Left lung (tissue), 10 donors: Measurements from ENCODE around the gene PERCC1. TPM values are rescaled to one million over a fixed set of nuclear protein-coding genes. Genes with fewer than 3 reads are reported as not detected.

Experiments
- ATAC-seq: fragments of 200-7000 bp; cut with Tn5 transposase; one replicate; pipeline ENCODE4 v1.9.1; 2020; ENCODE audit warnings: moderate library complexity
- DNase-seq, 4 donors: peaks; one replicate each; pipeline ENCODE4 v3.0.0-alpha.2; 2013 to 2020
- H3K27ac ChIP-seq, 2 donors: fragments of 200-600 bp; sonication (generic) in 1 of 2; one replicate each; pipeline versions ENCODE4 v1.5.0 to v1.8.0; 2020 to 2021
- H3K27me3 ChIP-seq, 2 donors: fragments of 200-600 bp; sonication (generic) in 1 of 2; one replicate each; pipeline versions ENCODE4 v1.5.0 to v1.8.0; 2020 to 2021
- H3K36me3 ChIP-seq, 2 donors: fragments of 200-600 bp; sonication (generic) in 1 of 2; one replicate each; pipeline versions ENCODE4 v1.5.0 to v1.8.0; 2020 to 2021
- H3K4me1 ChIP-seq, 2 donors: fragments of 200-600 bp; one replicate each; pipeline ENCODE4 v1.8.0; 2021
- H3K4me3 ChIP-seq, 2 donors: fragments of 200-600 bp; sonication (generic) in 1 of 2; one replicate each; pipeline versions ENCODE4 v1.5.0 to v1.8.0; 2020 to 2021; ENCODE audit warnings: mild to moderate bottlenecking in 1 of 2
- H3K9me3 ChIP-seq, 2 donors: fragments of 200-600 bp; sonication (generic) in 1 of 2; one replicate each; pipeline versions ENCODE4 v1.5.0 to v1.8.0; 2020 to 2021
- intact Hi-C, 2 donors: fragments of 100-400 bp; cut with DNase I; formaldehyde crosslinking; loops; one replicate each; pipeline versions ENCODE4 v1.11.2 to v1.14.2; 2022
- polyA plus RNA-seq, 6 donors: library from polyadenylated mRNA; unstranded; fragments of 120-200 nt; gene quantifications; one replicate each; pipeline ENCODE4 v1.2.1, GENCODE V29; 2013; ENCODE audit not compliant: insufficient read length in 6 of 6
- total RNA-seq, 2 donors: library from RNA; stranded (reverse); fragmentation: NEBNext Ultra II Directional; extraction: Animal tissue kit (Norgen Biotek cat#: 25700); gene quantifications; one replicate each; pipeline ENCODE4 v1.2.1, GENCODE V29; 2021
- TF ChIP-seq, protein P1 (sequence below), 2 donors: fragments of 200-600 bp; sonication (generic) in 1 of 2; IDR thresholded peaks; one replicate each; pipeline versions ENCODE4 v1.5.0 to v1.8.0; 2021; ENCODE audit warnings: antibody characterized with exemption in 2 of 2
- donor health status: DM: no; HTN: yes; CAD: no.
- donor health status: DM: no; HTN: no; CAD: no.

The PERCC1 gene
- total and polyA plus RNA-seq, 8 donors, result 0.31 to 4.4 (median 3.3) TPM; not detected in 1

DNA sequence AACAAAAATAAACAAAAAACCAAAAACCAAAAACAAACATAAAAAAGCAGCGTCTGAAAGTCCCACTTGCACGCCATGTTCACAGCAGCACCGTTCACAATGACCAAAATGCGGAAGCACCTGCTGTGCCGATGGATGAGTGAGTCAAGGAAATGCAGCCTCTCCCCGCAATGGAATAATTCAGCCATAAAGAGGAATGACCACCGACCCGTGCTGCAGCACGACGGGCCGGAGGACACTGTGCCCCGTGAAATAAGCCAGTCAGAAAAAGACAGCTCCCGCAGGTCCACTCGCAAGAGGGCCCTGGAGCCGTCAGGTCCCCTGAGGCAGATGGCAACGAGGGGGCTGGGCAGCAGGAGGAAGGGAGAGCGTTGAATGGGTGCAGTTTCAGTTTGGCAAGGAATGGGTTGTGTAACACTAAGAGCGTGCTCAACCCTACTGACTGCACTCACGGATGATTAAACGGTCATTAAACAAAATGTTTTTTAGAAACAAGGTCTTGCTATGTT, 38.9 kb downstream of the PERCC1 start:
- H3K27ac ChIP-seq, result peak overlapping the region; percentile 53 to 83
- H3K4me3 ChIP-seq, result peak overlapping the region in 1 of 2 donors; percentile 28
- peaks cover 0 to 7% of the 10 kb centered on the region in 2 donors for H3K36me3 ChIP-seq
- H3K4me1 ChIP-seq, result peaks cover 21 to 63% of the 10 kb centered on the region in 2 donors
- ATAC-seq (peak; percentile 39), DNase-seq (peak in 1 of 4 donors; percentile 75)
- TF ChIP-seq, protein P1, sequence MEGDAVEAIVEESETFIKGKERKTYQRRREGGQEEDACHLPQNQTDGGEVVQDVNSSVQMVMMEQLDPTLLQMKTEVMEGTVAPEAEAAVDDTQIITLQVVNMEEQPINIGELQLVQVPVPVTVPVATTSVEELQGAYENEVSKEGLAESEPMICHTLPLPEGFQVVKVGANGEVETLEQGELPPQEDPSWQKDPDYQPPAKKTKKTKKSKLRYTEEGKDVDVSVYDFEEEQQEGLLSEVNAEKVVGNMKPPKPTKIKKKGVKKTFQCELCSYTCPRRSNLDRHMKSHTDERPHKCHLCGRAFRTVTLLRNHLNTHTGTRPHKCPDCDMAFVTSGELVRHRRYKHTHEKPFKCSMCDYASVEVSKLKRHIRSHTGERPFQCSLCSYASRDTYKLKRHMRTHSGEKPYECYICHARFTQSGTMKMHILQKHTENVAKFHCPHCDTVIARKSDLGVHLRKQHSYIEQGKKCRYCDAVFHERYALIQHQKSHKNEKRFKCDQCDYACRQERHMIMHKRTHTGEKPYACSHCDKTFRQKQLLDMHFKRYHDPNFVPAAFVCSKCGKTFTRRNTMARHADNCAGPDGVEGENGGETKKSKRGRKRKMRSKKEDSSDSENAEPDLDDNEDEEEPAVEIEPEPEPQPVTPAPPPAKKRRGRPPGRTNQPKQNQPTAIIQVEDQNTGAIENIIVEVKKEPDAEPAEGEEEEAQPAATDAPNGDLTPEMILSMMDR (IDR thresholded peaks at IDR 0.05), result no peak
- no peaks in the 10 kb centered on the region for H3K9me3 ChIP-seq
- intact Hi-C loops, result no loop called here
- H3K27me3 ChIP-seq, result no peaks in the 10 kb centered on the region

DNA sequence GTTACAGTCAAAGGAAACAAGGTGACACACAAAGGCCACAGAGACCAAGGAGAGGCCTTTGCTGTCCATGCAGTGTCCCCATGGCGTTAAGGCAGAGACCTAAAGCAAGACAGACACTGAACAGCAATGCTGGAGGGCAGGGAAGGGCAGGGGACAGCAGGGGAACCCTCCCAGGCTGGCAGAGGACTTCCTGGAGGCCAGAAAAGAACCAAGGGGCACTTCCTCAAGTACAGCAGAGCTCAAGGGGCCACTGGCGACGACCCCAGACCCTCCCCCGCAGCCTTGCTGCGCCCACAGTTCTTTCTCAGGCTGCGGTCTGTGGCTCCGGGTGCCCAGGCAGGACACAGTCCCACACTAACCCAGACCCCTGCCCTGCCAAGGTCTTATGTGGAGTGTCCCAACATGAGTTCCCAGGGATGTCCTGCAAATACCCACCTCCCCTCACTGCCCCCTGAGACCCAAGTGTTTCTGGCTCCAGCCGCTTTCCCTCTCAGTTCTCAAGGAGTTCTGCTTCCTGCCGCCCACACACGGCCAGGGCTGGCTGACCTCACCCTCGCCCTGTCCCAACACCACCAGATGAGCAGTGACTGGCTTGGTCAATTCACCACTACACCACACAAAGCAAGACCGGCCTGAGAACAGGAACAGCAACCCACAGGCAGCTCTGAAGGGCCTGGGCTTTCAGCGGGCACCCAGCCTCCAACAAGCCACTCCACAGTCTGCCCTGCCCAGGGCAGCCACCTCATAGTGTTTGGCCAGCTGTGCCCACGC, 39.8 kb downstream of the PERCC1 start:
- H3K9me3 ChIP-seq, result no peaks in the 10 kb centered on the region
- no peaks in the 10 kb centered on the region for H3K36me3 ChIP-seq
- peak overlapping the region in 1 of 2 donors; percentile 8 for H3K4me3 ChIP-seq
- peaks cover 21 to 69% of the 10 kb centered on the region in 2 donors for H3K4me1 ChIP-seq
- no peaks in the 10 kb centered on the region for H3K27me3 ChIP-seq
- peak in 2 of 4 donors; percentile 80 to 86 for DNase-seq
- intact Hi-C loops, result no loop called here
- TF ChIP-seq, protein P1 (IDR thresholded peaks at IDR 0.05), result no peak
- ATAC-seq, result peak; percentile 66
- H3K27ac ChIP-seq, result peak overlapping the region; percentile 53 to 83

DNA sequence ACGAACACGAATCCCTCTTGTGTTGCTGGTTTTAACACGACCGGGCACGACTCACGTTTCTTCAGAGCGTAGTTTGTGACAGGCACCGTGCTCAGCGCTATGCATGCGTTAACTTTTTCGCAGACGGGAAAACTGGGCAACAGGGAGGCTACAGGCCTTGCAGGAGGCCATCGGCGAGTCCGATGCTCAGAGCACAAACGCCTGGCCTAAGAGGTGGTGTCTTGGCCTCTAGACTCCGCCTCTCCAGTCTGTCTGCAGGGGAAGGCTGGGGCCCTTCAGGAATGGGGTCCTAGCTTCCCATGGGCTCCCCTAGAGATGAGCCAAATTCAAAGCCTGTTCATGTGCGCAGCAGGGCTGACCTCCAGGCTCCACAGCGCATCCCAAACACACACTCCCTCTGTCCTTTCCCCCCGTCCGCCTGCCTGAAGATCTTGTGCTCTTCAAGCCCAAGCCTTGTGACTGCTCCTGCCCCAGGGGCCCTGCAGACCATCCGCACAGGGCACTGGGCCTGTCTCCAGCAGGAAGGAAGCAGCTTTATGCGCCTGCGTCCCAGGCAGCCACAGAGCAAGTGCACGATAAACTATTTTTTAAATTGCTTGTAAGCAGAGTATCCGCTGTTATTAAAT, 40.8 kb downstream of the PERCC1 start:
- peak overlapping the region in 1 of 2 donors; percentile 83 for H3K27ac ChIP-seq
- no peak for ATAC-seq

DNA sequence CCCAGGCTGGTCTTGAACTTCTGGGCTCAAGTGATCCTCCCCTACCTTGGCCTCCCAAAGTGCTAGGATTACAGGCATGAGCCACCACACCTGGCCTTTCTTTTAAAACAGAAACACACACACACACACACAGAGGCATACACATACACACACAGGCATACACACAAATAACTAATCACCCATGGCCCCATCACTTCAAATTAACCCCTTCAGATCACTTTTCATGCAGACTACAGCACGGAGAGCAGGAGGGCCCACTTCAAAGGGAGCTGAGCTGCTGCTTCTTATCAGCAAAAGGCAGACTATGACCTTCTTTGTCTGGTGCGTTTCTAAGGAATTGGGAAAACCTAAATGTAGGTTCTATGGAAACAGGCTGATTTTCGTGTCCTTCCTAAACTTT, 42.1 kb downstream of the PERCC1 start:
- ATAC-seq (no peak), DNase-seq (no peak)
- TF ChIP-seq, protein P1 (IDR thresholded peaks at IDR 0.05), result no peak
- Histone ChIP-seq H3K4me3 (no peak overlapping the region), H3K4me1 (peaks cover 21 to 67% of the 10 kb centered on the region in 2 donors), H3K36me3 (no peaks in the 10 kb centered on the region), H3K27me3 (no peaks in the 10 kb centered on the region), H3K27ac (no peak overlapping the region), H3K9me3 (no peaks in the 10 kb centered on the region)
- intact Hi-C loops, result no loop called here

More for the DNA sequence above, 40.8 kb downstream of the PERCC1 start:
- H3K4me1 ChIP-seq, result peaks cover 21 to 74% of the 10 kb centered on the region in 2 donors
- no peaks in the 10 kb centered on the region for H3K9me3 ChIP-seq
- H3K4me3 ChIP-seq, result peak overlapping the region in 1 of 2 donors; percentile 2
- intact Hi-C loops, result no loop called here
- TF ChIP-seq, protein P1 (IDR thresholded peaks at IDR 0.05), result no peak
- DNase-seq, result peak in 1 of 4 donors; percentile 58
- H3K36me3 ChIP-seq, result no peaks in the 10 kb centered on the region
- H3K27me3 ChIP-seq, result no peaks in the 10 kb centered on the region
